ENCODE data around the gene SSUH2. TPM values are rescaled to one million over a fixed set of nuclear protein-coding genes. Genes with fewer than 3 reads are reported as not detected.
A peak's percentile ranks its signal among the peaks of the same experiment; 100 is the strongest.

SSUH2 gene
- total and polyA plus RNA-seq, 12 donors: 0.78 to 6.1 (median 1.7) TPM

DNA sequence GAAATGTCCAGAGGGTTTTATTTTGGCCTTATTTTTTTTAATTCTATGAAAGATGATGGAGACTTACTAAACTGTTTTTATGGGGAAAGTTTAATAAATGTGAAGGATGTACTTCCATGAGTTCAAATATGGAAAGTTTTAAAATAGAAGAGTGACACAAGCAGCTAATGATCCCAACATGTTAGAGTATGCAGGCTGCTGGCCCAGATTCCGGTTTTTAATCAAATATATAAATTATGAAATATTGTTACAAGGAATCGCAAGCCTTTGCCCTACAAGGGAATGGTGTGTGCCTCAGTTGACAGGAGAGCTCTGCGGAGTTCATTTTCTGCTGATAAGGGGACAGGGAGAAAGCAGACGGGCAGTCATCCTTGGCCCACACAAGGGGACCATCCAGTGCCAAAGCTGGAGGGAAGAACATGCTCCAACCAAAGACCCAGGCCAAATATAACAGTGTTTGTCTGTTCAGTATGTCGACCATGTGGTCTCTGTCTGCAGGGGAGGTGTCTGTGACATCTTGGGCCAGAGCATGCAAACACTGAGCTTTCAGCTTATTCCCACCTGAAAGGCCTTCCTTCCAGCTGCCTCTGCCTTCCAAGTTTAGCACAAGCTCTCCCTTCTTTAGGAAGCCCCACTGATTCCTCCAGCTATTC, 69.8 kb downstream of the SSUH2 start:
- peak in 4 of 8 donors; percentile 12 to 78 (median 46) for ATAC-seq
- H3K27ac ChIP-seq: peak overlapping the region in 7 of 10 donors; percentile 12 to 74 (median 48)
- no peak overlapping the region for H3K4me3 ChIP-seq
- TF ChIP-seq, protein P1, sequence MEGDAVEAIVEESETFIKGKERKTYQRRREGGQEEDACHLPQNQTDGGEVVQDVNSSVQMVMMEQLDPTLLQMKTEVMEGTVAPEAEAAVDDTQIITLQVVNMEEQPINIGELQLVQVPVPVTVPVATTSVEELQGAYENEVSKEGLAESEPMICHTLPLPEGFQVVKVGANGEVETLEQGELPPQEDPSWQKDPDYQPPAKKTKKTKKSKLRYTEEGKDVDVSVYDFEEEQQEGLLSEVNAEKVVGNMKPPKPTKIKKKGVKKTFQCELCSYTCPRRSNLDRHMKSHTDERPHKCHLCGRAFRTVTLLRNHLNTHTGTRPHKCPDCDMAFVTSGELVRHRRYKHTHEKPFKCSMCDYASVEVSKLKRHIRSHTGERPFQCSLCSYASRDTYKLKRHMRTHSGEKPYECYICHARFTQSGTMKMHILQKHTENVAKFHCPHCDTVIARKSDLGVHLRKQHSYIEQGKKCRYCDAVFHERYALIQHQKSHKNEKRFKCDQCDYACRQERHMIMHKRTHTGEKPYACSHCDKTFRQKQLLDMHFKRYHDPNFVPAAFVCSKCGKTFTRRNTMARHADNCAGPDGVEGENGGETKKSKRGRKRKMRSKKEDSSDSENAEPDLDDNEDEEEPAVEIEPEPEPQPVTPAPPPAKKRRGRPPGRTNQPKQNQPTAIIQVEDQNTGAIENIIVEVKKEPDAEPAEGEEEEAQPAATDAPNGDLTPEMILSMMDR (IDR thresholded peaks at IDR 0.05): no peak
- peaks cover 0 to 13% (median 0%) of the 10 kb centered on the region in 11 donors for H3K9me3 ChIP-seq
- intact Hi-C loops (cut with DNase I): loop anchor here in 1 of 10 donors (5.0 kb wide), 1 partner anchor 72 kb away; the partner anchor contains the start of gene LMCD1
- no peaks in the 10 kb centered on the region for H3K27me3 ChIP-seq
- H3K4me1 ChIP-seq: peaks cover 0 to 60% (median 42%) of the 10 kb centered on the region in 9 donors
- peaks cover 0 to 57% (median 0%) of the 10 kb centered on the region in 9 donors for H3K36me3 ChIP-seq
- 50 to 55% methylated on average over 5 of the region's 5 CpGs for WGBS, 2 donors
- DNase-seq: no peak

DNA sequence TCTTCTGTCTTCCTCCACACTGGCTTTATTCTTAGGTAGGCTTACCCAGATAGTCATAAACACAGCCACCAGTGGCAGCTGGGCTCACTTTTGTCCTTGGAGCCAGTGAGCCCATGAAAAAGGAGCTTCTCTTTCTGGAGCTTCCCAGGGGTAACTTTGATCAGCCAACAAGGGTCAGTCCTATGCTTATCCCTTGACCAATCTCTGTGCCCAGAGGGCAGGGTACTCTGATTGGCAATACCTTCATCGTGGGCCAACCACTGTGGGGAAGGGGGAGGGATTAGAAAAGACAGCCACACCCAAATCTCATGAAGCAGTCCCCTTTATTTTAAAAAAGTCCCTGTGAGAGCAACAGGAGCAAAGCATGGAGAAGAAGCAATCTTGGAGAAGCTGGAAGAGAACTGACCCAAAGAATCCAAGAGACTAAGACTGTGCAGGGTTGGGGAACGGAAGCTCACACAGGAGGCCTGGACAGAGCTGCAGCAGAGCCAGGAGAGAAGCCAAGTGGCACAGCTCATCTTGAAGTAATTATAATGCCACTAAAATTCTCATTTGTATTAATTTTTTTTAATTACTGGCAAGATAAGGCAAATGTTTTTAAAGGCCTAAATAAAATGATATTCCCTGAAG, 70.4 kb downstream of the SSUH2 start:
- Histone ChIP-seq H3K27ac (peak overlapping the region in 7 of 10 donors; percentile 29 to 74 (median 48)), H3K36me3 (peaks cover 0 to 64% (median 3%) of the 10 kb centered on the region in 9 donors), H3K27me3 (no peaks in the 10 kb centered on the region), H3K9me3 (peaks cover 0 to 13% (median 0%) of the 10 kb centered on the region in 11 donors), H3K4me3 (no peak overlapping the region), H3K4me1 (peaks cover 0 to 60% (median 42%) of the 10 kb centered on the region in 9 donors)
- intact Hi-C loops (cut with DNase I): loop anchor here in 1 of 10 donors (5.0 kb wide), 1 partner anchor 72 kb away; the partner anchor contains the start of gene LMCD1
- ATAC-seq (peak in 4 of 8 donors; percentile 31 to 62 (median 51)), DNase-seq (no peak)
- TF ChIP-seq, protein P1 (IDR thresholded peaks at IDR 0.05): no peak
- 76 to 79% methylated on average over 2 of the region's 2 CpGs for WGBS, 2 donors

DNA sequence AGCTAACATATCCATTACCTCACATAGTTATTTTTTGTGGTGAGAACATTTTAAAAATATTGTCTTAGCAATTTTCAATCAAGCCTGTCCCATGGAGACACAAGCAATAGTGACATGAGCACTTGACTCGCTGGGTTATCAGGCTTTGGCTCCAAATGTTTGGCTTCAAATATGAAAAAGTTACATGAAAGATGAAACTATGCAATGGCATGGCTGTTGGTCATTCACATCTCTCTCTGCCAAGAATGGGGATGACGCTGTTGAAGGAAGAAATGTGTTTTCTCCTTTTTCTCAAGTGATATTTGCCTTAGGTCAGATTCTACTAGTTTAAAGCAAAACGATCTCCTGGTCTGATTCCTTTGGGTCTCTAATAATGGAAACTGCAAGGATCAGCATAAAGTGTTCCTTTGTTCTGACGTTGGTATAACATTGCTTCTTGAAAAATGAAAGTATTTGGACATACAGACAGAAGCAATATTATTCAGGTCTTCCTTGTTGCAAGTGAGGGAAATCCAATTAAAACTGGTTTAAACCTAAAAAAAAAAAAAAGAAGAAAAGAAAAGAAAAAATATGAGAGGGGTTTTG, 71.2 kb downstream of the SSUH2 start:
- TF ChIP-seq, protein P1 (IDR thresholded peaks at IDR 0.05): no peak
- peak overlapping the region in 5 of 10 donors; percentile 29 to 74 (median 51) for H3K27ac ChIP-seq
- DNase-seq (no peak), ATAC-seq (peak in 1 of 8 donors; percentile 30)
- H3K36me3 ChIP-seq: peaks cover 0 to 71% (median 8%) of the 10 kb centered on the region in 9 donors
- WGBS, 2 donors: 58 to 62% methylated on average over 4 of the region's 4 CpGs
- no peaks in the 10 kb centered on the region for H3K27me3 ChIP-seq
- H3K9me3 ChIP-seq: peaks cover 0 to 11% (median 0%) of the 10 kb centered on the region in 11 donors
- intact Hi-C loops (cut with DNase I): loop anchor here in 1 of 10 donors (5.0 kb wide), 1 partner anchor 71 kb away; the partner anchor contains the start of gene LMCD1
- H3K4me3 ChIP-seq: no peak overlapping the region
- H3K4me1 ChIP-seq: peaks cover 0 to 56% (median 42%) of the 10 kb centered on the region in 9 donors

DNA sequence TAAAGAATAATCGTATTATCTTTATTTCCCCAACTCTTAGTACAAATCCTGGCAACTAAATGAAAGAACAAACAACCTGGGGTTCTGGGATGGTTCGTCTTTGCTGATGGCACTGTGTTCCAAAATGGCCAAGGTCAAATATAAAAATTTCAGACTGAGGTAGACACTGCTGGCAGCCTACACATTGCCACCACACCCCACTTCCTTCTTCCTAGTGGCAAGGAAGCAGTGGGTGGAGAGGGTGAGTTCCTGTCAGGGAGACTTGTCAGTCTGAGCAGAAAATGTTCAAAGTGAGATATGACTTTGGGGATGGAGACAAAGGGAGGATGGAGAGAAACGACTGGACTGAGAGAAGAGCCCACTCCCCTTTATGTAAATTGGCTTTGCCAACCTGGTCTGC, 73.3 kb downstream of the SSUH2 start:
- TF ChIP-seq, protein P1 (IDR thresholded peaks at IDR 0.05): no peak
- Histone ChIP-seq H3K9me3 (no peaks in the 10 kb centered on the region), H3K4me3 (no peak overlapping the region), H3K27me3 (no peaks in the 10 kb centered on the region), H3K27ac (peak overlapping the region in 7 of 10 donors; percentile 12 to 70 (median 36)), H3K36me3 (peaks cover 0 to 89% (median 25%) of the 10 kb centered on the region in 9 donors), H3K4me1 (peaks cover 0 to 49% (median 40%) of the 10 kb centered on the region in 9 donors)
- 39 to 79% methylated on average over 2 to 3 of the region's 3 CpGs for WGBS, 2 donors
- ATAC-seq: peak in 6 of 8 donors; percentile 31 to 56 (median 50)
- intact Hi-C loops (cut with DNase I): loop anchor here in 1 of 10 donors (5.0 kb wide), 1 partner anchor 69 kb away; the partner anchor contains the start of gene LMCD1
- DNase-seq: no peak

All from heart right ventricle (tissue), 16 donors.